Activated naive CD4-positive, alpha-beta T cell treated with anti-CD3 and anti-CD28 coated beads for 36 hours (primary cell): ENCODE measurements around the gene LGI2. TPM values are rescaled to one million over a fixed set of nuclear protein-coding genes. Genes with fewer than 3 reads are reported as not detected.
"Not testable (repeated sequence)": the region's sequence is repeated elsewhere in the genome, so short reads cannot be mapped to it uniquely, and the experiment has no call there.

Experiments used
- CTCF ChIA-PET: fragments of 350-600 bp; sonication (Branson Sonifier 250); formaldehyde crosslinking; loops from one replicate; lab custom pipeline; 2021; ENCODE audit warnings: antibody characterized with exemption; lab: Charles Lee
- DNase-seq: peaks from one replicate; pipeline ENCODE4 v3.0.0-alpha.2; 2020
- H3K27ac Mint-ChIP-seq: one replicate; pipeline ENCODE4 v1.8.0; 2021; ENCODE audit warnings: mild to moderate bottlenecking, mixed read lengths
- H3K27me3 Mint-ChIP-seq: one replicate; pipeline ENCODE4 v1.8.0; 2021; ENCODE audit warnings: low read depth, mixed read lengths
- H3K36me3 Mint-ChIP-seq: one replicate; pipeline ENCODE4 v1.8.0; 2021; ENCODE audit warnings: low read depth, mixed read lengths
- H3K4me1 Mint-ChIP-seq: one replicate; pipeline ENCODE4 v1.8.0; 2021; ENCODE audit warnings: low read depth, mixed read lengths
- H3K4me3 Mint-ChIP-seq: one replicate; pipeline ENCODE4 v1.8.0; 2021; ENCODE audit warnings: mild to moderate bottlenecking, moderate library complexity, mixed read lengths
- H3K9me3 Mint-ChIP-seq: one replicate; pipeline ENCODE4 v1.8.0; 2021; ENCODE audit warnings: mixed read lengths
- intact Hi-C: fragments of 100-400 bp; cut with micrococcal nuclease; formaldehyde crosslinking; loops from one replicate; pipeline ENCODE4 v1.15.1; 2023
- total RNA-seq, 2 experiments: library from RNA; stranded (reverse); gene quantifications; one replicate each; pipeline ENCODE4 v1.2.3, GENCODE V29; 2021

The LGI2 gene
- total RNA-seq, 2 experiments from 2014 or later, result not detected

GRCh38 chr4:25032126-25032525 lies 1.4 kb upstream of the LGI2 start:
- Mint-ChIP-seq H3K4me1 (peaks cover 4% of the 10 kb centered on the region), H3K27ac (no peak overlapping the region)
- CTCF ChIA-PET, result no interaction called here

GRCh38 chr4:25031077-25031621 lies 403 bp upstream of the LGI2 start:
- Mint-ChIP-seq H3K9me3 (peaks cover 3% of the 10 kb centered on the region), H3K27me3 (peaks cover 65% of the 10 kb centered on the region), H3K4me3 (no peak overlapping the region), H3K4me1 (peaks cover 4% of the 10 kb centered on the region), H3K36me3 (no peaks in the 10 kb centered on the region), H3K27ac (no peak overlapping the region)
- DNase-seq, result no peak
- CTCF ChIA-PET, result no interaction called here
- intact Hi-C loops, result no loop called here

More at GRCh38 chr4:25032126-25032525, 1.4 kb upstream of the LGI2 start:
- intact Hi-C loops, result no loop called here
- no peak for DNase-seq
- H3K9me3 Mint-ChIP-seq, result peaks cover 3% of the 10 kb centered on the region
- H3K36me3 Mint-ChIP-seq, result no peaks in the 10 kb centered on the region
- H3K27me3 Mint-ChIP-seq, result peaks cover 58% of the 10 kb centered on the region
- H3K4me3 Mint-ChIP-seq, result no peak overlapping the region

- intact Hi-C loops, result no loop called here
- Mint-ChIP-seq H3K27ac (no peak overlapping the region), H3K4me3 (peak overlapping the region; percentile 7), H3K36me3 (no peaks in the 10 kb centered on the region), H3K9me3 (peaks cover 3% of the 10 kb centered on the region), H3K27me3 (peaks cover 66% of the 10 kb centered on the region), H3K4me1 (peaks cover 4% of the 10 kb centered on the region)
- CTCF ChIA-PET, result interaction anchor here (1.1 to 1.4 kb wide), 2 partner anchors 49 to 337 kb away, joined by 3 to 4 read pairs; no protein-coding TSS in a partner anchor
- no peak for DNase-seq
Observed at GRCh38 chr4:25029479-25030276, 1.1 kb downstream of the LGI2 start.

GRCh38 chr4:25028851-25029250 lies 1.9 kb downstream of the LGI2 start:
- no peaks in the 10 kb centered on the region for H3K9me3 Mint-ChIP-seq
- DNase-seq, result no peak

GRCh38 chr4:25022766-25023165 lies 8.0 kb downstream of the LGI2 start:
- DNase-seq, result no peak
- Mint-ChIP-seq H3K4me1 (no peaks in the 10 kb centered on the region), H3K36me3 (no peaks in the 10 kb centered on the region), H3K27ac (no peak overlapping the region), H3K4me3 (no peak overlapping the region), H3K9me3 (no peaks in the 10 kb centered on the region), H3K27me3 (peaks cover 25% of the 10 kb centered on the region)
- intact Hi-C loops, result no loop called here
- CTCF ChIA-PET, result no interaction called here

More at GRCh38 chr4:25028851-25029250, 1.9 kb downstream of the LGI2 start:
- intact Hi-C loops, result no loop called here
- H3K27ac Mint-ChIP-seq, result no peak overlapping the region
- CTCF ChIA-PET, result interaction anchor here (1.1 to 1.4 kb wide), 2 partner anchors 48 to 338 kb away, joined by 3 to 4 read pairs; no protein-coding TSS in a partner anchor
- H3K4me1 Mint-ChIP-seq, result peaks cover 4% of the 10 kb centered on the region
- no peak overlapping the region for H3K4me3 Mint-ChIP-seq
- H3K36me3 Mint-ChIP-seq, result no peaks in the 10 kb centered on the region
- peaks cover 65% of the 10 kb centered on the region for H3K27me3 Mint-ChIP-seq

- no peaks in the 10 kb centered on the region for H3K9me3 Mint-ChIP-seq
- H3K4me1 Mint-ChIP-seq, result no peaks in the 10 kb centered on the region
- no peak for DNase-seq
- CTCF ChIA-PET, result no interaction called here
- H3K27ac Mint-ChIP-seq, result no peak overlapping the region
- H3K27me3 Mint-ChIP-seq, result peaks cover 16% of the 10 kb centered on the region
- intact Hi-C loops, result no loop called here
- no peaks in the 10 kb centered on the region for H3K36me3 Mint-ChIP-seq
- H3K4me3 Mint-ChIP-seq, result no peak overlapping the region
Observed at GRCh38 chr4:25021216-25021615, 9.5 kb downstream of the LGI2 start.

- peaks cover 10% of the 10 kb centered on the region for H3K27me3 Mint-ChIP-seq
- H3K4me1 Mint-ChIP-seq, result no peaks in the 10 kb centered on the region
- H3K9me3 Mint-ChIP-seq, result no peaks in the 10 kb centered on the region
- H3K36me3 Mint-ChIP-seq, result no peaks in the 10 kb centered on the region
- intact Hi-C loops, result no loop called here
- no peak for DNase-seq
- no peak overlapping the region for H3K27ac Mint-ChIP-seq
- CTCF ChIA-PET, result no interaction called here
- H3K4me3 Mint-ChIP-seq, result no peak overlapping the region
Observed at GRCh38 chr4:25020236-25020635, 10.5 kb downstream of the LGI2 start.

- Mint-ChIP-seq H3K36me3 (no peaks in the 10 kb centered on the region), H3K4me3 (no peak overlapping the region), H3K27me3 (peaks cover 9% of the 10 kb centered on the region), H3K4me1 (no peaks in the 10 kb centered on the region), H3K9me3 (no peaks in the 10 kb centered on the region), H3K27ac (no peak overlapping the region)
- CTCF ChIA-PET, result interaction anchor here (0.9 kb wide), 1 partner anchor 39 kb away, joined by 4 read pairs; no protein-coding TSS in a partner anchor
- DNase-seq, result no peak
- intact Hi-C loops, result no loop called here
Observed at GRCh38 chr4:25019501-25019900, 11.2 kb downstream of the LGI2 start.

GRCh38 chr4:25015012-25015411 lies 15.7 kb downstream of the LGI2 start:
- H3K27me3 Mint-ChIP-seq, result peaks cover 5% of the 10 kb centered on the region
- no peak for DNase-seq
- H3K4me3 Mint-ChIP-seq, result no peak overlapping the region
- H3K9me3 Mint-ChIP-seq, result no peaks in the 10 kb centered on the region
- H3K36me3 Mint-ChIP-seq, result no peaks in the 10 kb centered on the region
- H3K27ac Mint-ChIP-seq, result no peak overlapping the region
- CTCF ChIA-PET, result interaction anchor here (0.7 kb wide), 1 partner anchor 153 kb away, joined by 10 read pairs; no protein-coding TSS in a partner anchor
- intact Hi-C loops, result no loop called here
- H3K4me1 Mint-ChIP-seq, result no peaks in the 10 kb centered on the region

- H3K4me1 Mint-ChIP-seq, H3K27me3 Mint-ChIP-seq, H3K27ac Mint-ChIP-seq, DNase-seq, intact Hi-C loops, H3K36me3 Mint-ChIP-seq, H3K4me3 Mint-ChIP-seq, H3K9me3 Mint-ChIP-seq: not testable (repeated sequence)
- CTCF ChIA-PET, result interaction anchor here (0.7 kb wide), 1 partner anchor 153 kb away, joined by 10 read pairs; no protein-coding TSS in a partner anchor
Observed at GRCh38 chr4:25014662-25014983, 16.1 kb downstream of the LGI2 start.

GRCh38 chr4:25013756-25014661 lies 16.7 kb downstream of the LGI2 start:
- CTCF ChIA-PET, result interaction anchor here (0.7 kb wide), 1 partner anchor 154 kb away, joined by 10 read pairs; no protein-coding TSS in a partner anchor
- H3K4me1 Mint-ChIP-seq, result no peaks in the 10 kb centered on the region
- no peak for DNase-seq
- no peak overlapping the region for H3K4me3 Mint-ChIP-seq
- H3K27me3 Mint-ChIP-seq, result peaks cover 8% of the 10 kb centered on the region
- no peak overlapping the region for H3K27ac Mint-ChIP-seq
- H3K36me3 Mint-ChIP-seq, result no peaks in the 10 kb centered on the region
- intact Hi-C loops, result no loop called here
- H3K9me3 Mint-ChIP-seq, result no peaks in the 10 kb centered on the region

GRCh38 chr4:25012655-25013054 lies 18.1 kb downstream of the LGI2 start:
- Mint-ChIP-seq H3K27ac (no peak overlapping the region), H3K4me3 (no peak overlapping the region), H3K4me1 (no peaks in the 10 kb centered on the region), H3K36me3 (no peaks in the 10 kb centered on the region), H3K9me3 (no peaks in the 10 kb centered on the region), H3K27me3 (peaks cover 10% of the 10 kb centered on the region)
- no peak for DNase-seq
- intact Hi-C loops, result no loop called here
- CTCF ChIA-PET, result no interaction called here
